ENCODE data around the gene CFTR.

DNA sequence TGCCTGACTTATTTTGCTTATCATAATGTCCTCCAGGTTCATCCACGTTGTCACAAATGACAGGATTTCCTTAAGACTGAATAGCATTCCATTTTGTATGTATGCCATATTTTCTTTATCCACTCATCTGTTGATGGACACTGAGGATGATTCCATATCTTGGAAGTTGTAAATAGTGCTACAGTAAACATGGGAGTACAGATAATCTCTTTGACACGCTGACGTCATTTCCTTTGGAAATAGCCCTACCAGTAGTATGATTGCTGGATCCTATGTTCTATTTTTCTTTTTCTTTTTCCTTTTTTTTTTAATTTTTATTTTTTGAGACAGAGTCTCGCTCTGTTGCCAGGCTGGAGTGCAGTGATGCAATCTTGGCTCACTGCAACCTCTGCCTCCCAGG is 225.8 kb downstream of the CFTR start:
- TF ChIP-seq, protein P1, sequence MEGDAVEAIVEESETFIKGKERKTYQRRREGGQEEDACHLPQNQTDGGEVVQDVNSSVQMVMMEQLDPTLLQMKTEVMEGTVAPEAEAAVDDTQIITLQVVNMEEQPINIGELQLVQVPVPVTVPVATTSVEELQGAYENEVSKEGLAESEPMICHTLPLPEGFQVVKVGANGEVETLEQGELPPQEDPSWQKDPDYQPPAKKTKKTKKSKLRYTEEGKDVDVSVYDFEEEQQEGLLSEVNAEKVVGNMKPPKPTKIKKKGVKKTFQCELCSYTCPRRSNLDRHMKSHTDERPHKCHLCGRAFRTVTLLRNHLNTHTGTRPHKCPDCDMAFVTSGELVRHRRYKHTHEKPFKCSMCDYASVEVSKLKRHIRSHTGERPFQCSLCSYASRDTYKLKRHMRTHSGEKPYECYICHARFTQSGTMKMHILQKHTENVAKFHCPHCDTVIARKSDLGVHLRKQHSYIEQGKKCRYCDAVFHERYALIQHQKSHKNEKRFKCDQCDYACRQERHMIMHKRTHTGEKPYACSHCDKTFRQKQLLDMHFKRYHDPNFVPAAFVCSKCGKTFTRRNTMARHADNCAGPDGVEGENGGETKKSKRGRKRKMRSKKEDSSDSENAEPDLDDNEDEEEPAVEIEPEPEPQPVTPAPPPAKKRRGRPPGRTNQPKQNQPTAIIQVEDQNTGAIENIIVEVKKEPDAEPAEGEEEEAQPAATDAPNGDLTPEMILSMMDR (IDR thresholded peaks at IDR 0.05), result no peak
- TF ChIP-seq POLR2A (IDR thresholded peaks at IDR 0.05), result no peak
